SH-SY5Y (cell line): Measurements from ENCODE around the gene C17orf100.

Experiments used
- GATA2 ChIP-seq: IDR thresholded peaks from 2 replicates; pipeline ENCODE4 v1.6.1; 2011; ENCODE audit warnings: mild to moderate bottlenecking, low read depth, low read length
- GATA3 ChIP-seq: IDR thresholded peaks from 2 replicates; pipeline ENCODE4 v1.6.1; 2011; ENCODE audit warnings: low read depth, mild to moderate bottlenecking, low read length, moderate library complexity

DNA sequence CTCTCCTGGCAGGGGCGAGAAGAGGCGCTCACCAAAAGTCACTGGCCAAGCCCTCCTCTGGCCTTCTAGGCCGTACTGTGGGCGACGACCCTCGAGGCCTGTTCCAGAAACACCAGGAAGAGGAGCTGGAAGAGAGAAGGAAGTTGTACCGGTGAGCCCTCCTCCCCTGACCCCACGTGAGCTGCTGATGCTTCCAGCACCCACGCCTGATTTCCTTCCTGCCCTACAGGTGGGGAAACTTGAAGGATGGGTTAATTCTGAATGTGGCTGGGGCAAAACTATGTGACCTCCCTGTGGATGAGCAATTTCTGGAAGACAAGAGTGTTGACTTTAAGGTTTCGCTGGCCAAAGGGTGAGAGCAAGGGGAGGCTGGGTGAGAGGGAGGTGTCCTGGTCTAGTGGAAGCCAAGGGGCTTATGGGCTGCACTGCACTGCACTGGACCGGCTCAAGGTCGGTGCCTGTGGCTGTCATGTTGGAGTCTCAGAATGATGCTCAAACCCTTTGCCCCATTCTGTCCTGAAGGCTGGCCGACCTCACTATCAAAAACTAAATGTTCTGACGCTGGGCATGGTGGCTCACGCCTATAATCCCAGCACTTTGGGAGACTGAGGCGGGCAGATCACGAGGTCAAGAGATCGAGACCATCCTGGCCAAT is 6.2 kb downstream of the C17orf100 start:
- TF ChIP-seq GATA2 = no peak
- TF ChIP-seq GATA3 = no peak
